Ishikawa (cell line): Measurements from ENCODE around the gene LRRC8C.

Experiments used
- CEBPB ChIP-seq: IDR thresholded peaks from 2 replicates; pipeline ENCODE4 v1.6.1; 2012
- CREB1 ChIP-seq: IDR thresholded peaks from 2 replicates; pipeline ENCODE4 v1.6.1; 2012; ENCODE audit warnings: low read depth
- EGR1 ChIP-seq: IDR thresholded peaks from 2 replicates; pipeline ENCODE4 v1.6.1; 2012
- EP300 ChIP-seq: IDR thresholded peaks from 2 replicates; pipeline ENCODE4 v1.6.1; 2012; ENCODE audit warnings: borderline replicate concordance
- FOXM1 ChIP-seq: IDR thresholded peaks from 2 replicates; pipeline ENCODE4 v1.6.1; 2012; ENCODE audit warnings: low read depth, borderline replicate concordance
- NFIC ChIP-seq: IDR thresholded peaks from 2 replicates; pipeline ENCODE4 v1.6.1; 2012
- RAD21 ChIP-seq: IDR thresholded peaks from 2 replicates; pipeline ENCODE4 v1.6.1; 2012; ENCODE audit warnings: low read depth
- TAF1 ChIP-seq: IDR thresholded peaks from 2 replicates; pipeline ENCODE4 v1.6.1; 2012; ENCODE audit warnings: low read depth, mild to moderate bottlenecking
- TCF12 ChIP-seq: IDR thresholded peaks from 2 replicates; pipeline ENCODE4 v1.6.1; 2012; ENCODE audit warnings: low read depth
- TEAD4 ChIP-seq: IDR thresholded peaks from 2 replicates; pipeline ENCODE4 v1.6.1; 2012
- YY1 ChIP-seq: IDR thresholded peaks from 2 replicates; pipeline ENCODE4 v1.6.1; 2012; ENCODE audit warnings: low read depth
- ZBTB7A ChIP-seq: IDR thresholded peaks from 2 replicates; pipeline ENCODE4 v1.6.1; 2012; ENCODE audit warnings: low read depth
- TF ChIP-seq, protein P1 (sequence below): IDR thresholded peaks from 2 replicates; pipeline ENCODE4 v1.6.1; 2012; ENCODE audit warnings: low read depth, mild to moderate bottlenecking
- TF ChIP-seq, protein P2 (sequence below): IDR thresholded peaks from 2 replicates; pipeline ENCODE4 v1.6.1; 2012
- TF ChIP-seq, protein P3 (sequence below): IDR thresholded peaks from 2 replicates; pipeline ENCODE4 v1.6.1; 2012

The LRRC8C gene

DNA sequence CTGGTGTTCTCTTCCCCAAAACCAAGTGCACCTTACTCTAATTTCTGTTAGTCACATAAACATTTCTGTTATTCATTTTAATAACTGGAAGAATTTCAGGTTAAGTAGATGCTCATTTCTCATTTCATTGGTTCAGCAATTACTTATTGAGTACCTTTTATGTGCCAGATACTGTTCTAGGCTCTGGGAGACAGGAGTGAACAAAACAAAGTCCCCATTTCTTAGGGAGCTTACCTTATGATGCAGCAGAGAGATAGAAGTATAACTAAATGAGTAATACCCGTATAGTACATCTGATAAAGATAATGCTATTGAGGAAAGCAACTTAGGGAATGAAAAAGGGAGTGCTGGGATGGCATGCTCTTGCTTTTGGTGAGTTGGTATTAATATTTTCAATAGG is 33.7 kb downstream of the LRRC8C start:
- TF ChIP-seq ZBTB7A: no peak

DNA sequence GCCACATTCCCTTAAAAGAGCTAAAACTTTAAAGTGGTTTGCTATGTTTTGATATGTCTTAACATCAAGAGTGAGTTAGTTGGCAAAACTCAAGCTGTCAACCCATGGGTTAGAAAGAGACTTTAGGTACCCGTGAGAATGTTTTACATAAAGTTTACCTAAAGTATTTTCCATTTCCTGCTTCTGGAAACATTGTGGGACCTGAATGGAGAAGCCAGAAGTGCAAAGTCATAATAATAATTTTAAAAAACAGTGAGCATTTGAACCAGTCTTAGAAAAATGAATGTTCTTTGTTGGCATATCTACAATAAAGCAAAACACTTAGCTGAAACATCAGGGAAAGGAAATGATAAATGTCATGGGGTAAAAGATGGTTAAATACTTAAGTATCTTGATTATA is 34.8 kb downstream of the LRRC8C start:
- TF ChIP-seq TAF1 (no peak), RAD21 (no peak), TCF12 (no peak), YY1 (no peak), FOXM1 (no peak), EP300 (no peak), EGR1 (no peak), TEAD4 (no peak), CREB1 (no peak)
- TF ChIP-seq, protein P1, sequence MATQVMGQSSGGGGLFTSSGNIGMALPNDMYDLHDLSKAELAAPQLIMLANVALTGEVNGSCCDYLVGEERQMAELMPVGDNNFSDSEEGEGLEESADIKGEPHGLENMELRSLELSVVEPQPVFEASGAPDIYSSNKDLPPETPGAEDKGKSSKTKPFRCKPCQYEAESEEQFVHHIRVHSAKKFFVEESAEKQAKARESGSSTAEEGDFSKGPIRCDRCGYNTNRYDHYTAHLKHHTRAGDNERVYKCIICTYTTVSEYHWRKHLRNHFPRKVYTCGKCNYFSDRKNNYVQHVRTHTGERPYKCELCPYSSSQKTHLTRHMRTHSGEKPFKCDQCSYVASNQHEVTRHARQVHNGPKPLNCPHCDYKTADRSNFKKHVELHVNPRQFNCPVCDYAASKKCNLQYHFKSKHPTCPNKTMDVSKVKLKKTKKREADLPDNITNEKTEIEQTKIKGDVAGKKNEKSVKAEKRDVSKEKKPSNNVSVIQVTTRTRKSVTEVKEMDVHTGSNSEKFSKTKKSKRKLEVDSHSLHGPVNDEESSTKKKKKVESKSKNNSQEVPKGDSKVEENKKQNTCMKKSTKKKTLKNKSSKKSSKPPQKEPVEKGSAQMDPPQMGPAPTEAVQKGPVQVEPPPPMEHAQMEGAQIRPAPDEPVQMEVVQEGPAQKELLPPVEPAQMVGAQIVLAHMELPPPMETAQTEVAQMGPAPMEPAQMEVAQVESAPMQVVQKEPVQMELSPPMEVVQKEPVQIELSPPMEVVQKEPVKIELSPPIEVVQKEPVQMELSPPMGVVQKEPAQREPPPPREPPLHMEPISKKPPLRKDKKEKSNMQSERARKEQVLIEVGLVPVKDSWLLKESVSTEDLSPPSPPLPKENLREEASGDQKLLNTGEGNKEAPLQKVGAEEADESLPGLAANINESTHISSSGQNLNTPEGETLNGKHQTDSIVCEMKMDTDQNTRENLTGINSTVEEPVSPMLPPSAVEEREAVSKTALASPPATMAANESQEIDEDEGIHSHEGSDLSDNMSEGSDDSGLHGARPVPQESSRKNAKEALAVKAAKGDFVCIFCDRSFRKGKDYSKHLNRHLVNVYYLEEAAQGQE: no peak

DNA sequence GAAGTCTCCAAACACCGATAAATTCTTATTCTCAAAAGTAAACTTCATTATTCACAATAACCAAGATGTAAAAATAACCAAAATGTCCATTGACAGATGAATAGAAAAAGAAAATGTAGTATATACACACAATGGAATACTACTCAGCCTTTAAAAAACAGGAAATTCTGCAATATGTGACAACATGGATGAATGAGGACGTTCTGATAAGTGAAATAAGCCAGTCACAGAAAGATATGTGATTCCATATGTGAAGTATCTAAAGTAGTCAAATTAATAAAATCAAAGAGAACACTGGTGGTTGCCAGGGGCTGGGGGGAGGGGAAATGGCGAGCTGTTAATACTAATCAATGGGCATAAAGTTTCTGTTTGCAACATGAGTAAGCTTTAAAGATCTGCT is 36.0 kb downstream of the LRRC8C start:
- TF ChIP-seq, protein P2, sequence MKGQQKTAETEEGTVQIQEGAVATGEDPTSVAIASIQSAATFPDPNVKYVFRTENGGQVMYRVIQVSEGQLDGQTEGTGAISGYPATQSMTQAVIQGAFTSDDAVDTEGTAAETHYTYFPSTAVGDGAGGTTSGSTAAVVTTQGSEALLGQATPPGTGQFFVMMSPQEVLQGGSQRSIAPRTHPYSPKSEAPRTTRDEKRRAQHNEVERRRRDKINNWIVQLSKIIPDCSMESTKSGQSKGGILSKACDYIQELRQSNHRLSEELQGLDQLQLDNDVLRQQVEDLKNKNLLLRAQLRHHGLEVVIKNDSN: no peak
- no peak for TF ChIP-seq ZBTB7A
- TF ChIP-seq, protein P1: no peak

DNA sequence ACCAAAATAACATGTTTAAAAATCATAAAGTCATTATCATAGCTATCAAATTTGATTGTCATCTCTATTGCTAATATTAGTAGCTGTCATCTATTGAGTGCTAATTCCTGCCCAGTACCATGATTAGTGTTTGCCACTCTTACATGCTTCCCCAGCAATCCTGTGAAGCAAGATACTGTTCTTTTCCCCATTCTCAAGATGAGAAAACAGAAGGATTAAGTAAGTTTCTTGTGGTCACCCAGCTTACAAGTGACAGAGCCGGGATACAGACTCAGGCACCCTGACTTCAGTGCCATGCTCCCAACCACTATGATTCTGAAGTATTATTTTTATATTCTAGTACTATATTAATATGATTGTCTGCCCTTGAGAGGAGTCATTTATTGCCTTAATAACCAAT is 36.5 kb downstream of the LRRC8C start:
- no peak for TF ChIP-seq EP300
- TF ChIP-seq, protein P1: no peak
- no peak for TF ChIP-seq YY1
- no peak for TF ChIP-seq FOXM1
- no peak for TF ChIP-seq TCF12
- TF ChIP-seq CREB1: no peak
- no peak for TF ChIP-seq ZBTB7A
- no peak for TF ChIP-seq NFIC
- no peak for TF ChIP-seq TAF1
- TF ChIP-seq RAD21: no peak
- no peak for TF ChIP-seq EGR1
- TF ChIP-seq, protein P3, sequence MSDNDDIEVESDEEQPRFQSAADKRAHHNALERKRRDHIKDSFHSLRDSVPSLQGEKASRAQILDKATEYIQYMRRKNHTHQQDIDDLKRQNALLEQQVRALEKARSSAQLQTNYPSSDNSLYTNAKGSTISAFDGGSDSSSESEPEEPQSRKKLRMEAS: no peak
- TF ChIP-seq, protein P2: no peak

DNA sequence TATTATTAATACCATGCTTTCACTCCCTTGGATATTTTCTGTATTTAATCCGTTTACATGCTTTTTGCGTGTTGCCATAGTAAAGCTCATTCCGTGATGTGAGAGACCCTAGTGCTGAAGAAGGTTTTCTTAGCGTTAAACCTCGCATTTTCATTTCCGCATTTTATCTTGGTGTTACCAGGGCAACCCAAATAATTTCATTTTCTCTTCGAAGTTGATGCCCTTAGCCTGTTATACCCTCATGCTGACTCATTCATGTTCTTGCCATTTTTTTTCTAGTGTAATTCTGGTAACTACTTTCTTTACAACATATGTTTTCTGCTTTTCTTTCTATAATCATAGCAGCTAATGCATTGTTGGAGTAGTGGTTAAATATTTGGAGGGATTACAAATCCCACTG is 37.2 kb downstream of the LRRC8C start:
- TF ChIP-seq, protein P1: no peak
- TF ChIP-seq YY1 (no peak), RAD21 (no peak), EP300 (no peak), TCF12 (no peak), CREB1 (no peak), EGR1 (no peak), NFIC (no peak), TEAD4 (no peak), FOXM1 (no peak), ZBTB7A (no peak), CEBPB (no peak), TAF1 (no peak)
- TF ChIP-seq, protein P3: no peak
- TF ChIP-seq, protein P2: no peak
